ENCODE measurements around the gene GPR160. TPM values are rescaled to one million over a fixed set of nuclear protein-coding genes. Genes with fewer than 3 reads are reported as not detected.
"Not testable (repeated sequence)": the region's sequence is repeated elsewhere in the genome, so short reads cannot be mapped to it uniquely, and the experiment has no call there.

Gene GPR160
- total RNA-seq, 1 donor from 2014 or later = 1.4 TPM

- Histone ChIP-seq H3K27ac (ENCODE audit: low read depth, low read length) (no peak overlapping the region), H3K79me2 (ENCODE audit: insufficient read depth, low read length) (no peaks in the 10 kb centered on the region), H3K9ac (ENCODE audit: low read length) (no peak overlapping the region), H2AFZ (ENCODE audit: low read depth, low read length) (no peak overlapping the region), H3K9me3 (ENCODE audit: insufficient read depth, low read depth, low read length) (no peaks in the 10 kb centered on the region), H3K4me1 (ENCODE audit: insufficient read depth, low read length) (no peaks in the 10 kb centered on the region), H3K4me2 (ENCODE audit: low read length) (no peak overlapping the region), H3K36me3 (ENCODE audit: insufficient read depth, low read length) (peaks cover 15% of the 10 kb centered on the region), H3K4me3 (ENCODE audit: insufficient read depth, low read depth, low read length) (no peak overlapping the region), H3K27me3 (ENCODE audit: insufficient read depth, low read length) (no peaks in the 10 kb centered on the region), H4K20me1 (ENCODE audit: insufficient read depth, low read length) (peaks cover 3% of the 10 kb centered on the region)
- TF ChIP-seq CTCF (IDR thresholded peaks at IDR 0.05; ENCODE audit: insufficient read depth, low read depth, low read length) (no peak), EZH2 (IDR thresholded peaks at IDR 0.05; ENCODE audit: insufficient read depth, low read length) (no peak)
- FAIRE-seq = no peak
- no peaks in the 10 kb centered on the region for H3K9me3 Mint-ChIP-seq (ENCODE audit: unreplicated experiment)
- H3K36me3 Mint-ChIP-seq (ENCODE audit: low read depth, unreplicated experiment) = peaks cover 7% of the 10 kb centered on the region
- no peak overlapping the region for H3K27ac Mint-ChIP-seq (ENCODE audit: unreplicated experiment)
- H3K4me3 Mint-ChIP-seq (ENCODE audit: unreplicated experiment) = no peak overlapping the region
- H3K4me1 Mint-ChIP-seq (ENCODE audit: low read depth, unreplicated experiment) = no peaks in the 10 kb centered on the region
- no peak for DNase-seq (ENCODE audit: low read depth)
- no peaks in the 10 kb centered on the region for H3K27me3 Mint-ChIP-seq (ENCODE audit: low read depth, unreplicated experiment)
These were observed 71.2 kb downstream of the GPR160 start for GRCh38 chr3:170108955-170109354.

GRCh38 chr3:170109579-170110293, 71.9 kb downstream of the GPR160 start:
- DNase-seq (ENCODE audit: low read depth) = no peak
- Histone ChIP-seq H3K4me1 (ENCODE audit: insufficient read depth, low read length) (no peaks in the 10 kb centered on the region), H3K4me2 (ENCODE audit: low read length) (no peak overlapping the region), H3K9ac (ENCODE audit: low read length) (no peak overlapping the region), H3K4me3 (ENCODE audit: insufficient read depth, low read depth, low read length) (no peak overlapping the region), H3K27me3 (ENCODE audit: insufficient read depth, low read length) (no peaks in the 10 kb centered on the region), H2AFZ (ENCODE audit: low read depth, low read length) (no peak overlapping the region), H3K36me3 (ENCODE audit: insufficient read depth, low read length) (peaks cover 15% of the 10 kb centered on the region), H3K27ac (ENCODE audit: low read depth, low read length) (no peak overlapping the region), H4K20me1 (ENCODE audit: insufficient read depth, low read length) (peaks cover 3% of the 10 kb centered on the region), H3K79me2 (ENCODE audit: insufficient read depth, low read length) (no peaks in the 10 kb centered on the region), H3K9me3 (ENCODE audit: insufficient read depth, low read depth, low read length) (no peaks in the 10 kb centered on the region)
- H3K9me3 Mint-ChIP-seq (ENCODE audit: unreplicated experiment) = no peaks in the 10 kb centered on the region
- H3K4me3 Mint-ChIP-seq (ENCODE audit: unreplicated experiment) = no peak overlapping the region
- no peak overlapping the region for H3K27ac Mint-ChIP-seq (ENCODE audit: unreplicated experiment)
- H3K27me3 Mint-ChIP-seq (ENCODE audit: low read depth, unreplicated experiment) = no peaks in the 10 kb centered on the region
- TF ChIP-seq CTCF (IDR thresholded peaks at IDR 0.05; ENCODE audit: insufficient read depth, low read depth, low read length) (no peak), EZH2 (IDR thresholded peaks at IDR 0.05; ENCODE audit: insufficient read depth, low read length) (no peak)
- peaks cover 5% of the 10 kb centered on the region for H3K36me3 Mint-ChIP-seq (ENCODE audit: low read depth, unreplicated experiment)
- H3K4me1 Mint-ChIP-seq (ENCODE audit: low read depth, unreplicated experiment) = no peaks in the 10 kb centered on the region
- FAIRE-seq = no peak

- H3K27ac ChIP-seq (ENCODE audit: low read depth, low read length) = no peak overlapping the region
- no peak overlapping the region for H3K4me3 ChIP-seq (ENCODE audit: insufficient read depth, low read depth, low read length)
- no peaks in the 10 kb centered on the region for H3K27me3 ChIP-seq (ENCODE audit: insufficient read depth, low read length)
- H3K4me2 ChIP-seq (ENCODE audit: low read length) = no peak overlapping the region
- H3K36me3 ChIP-seq (ENCODE audit: insufficient read depth, low read length) = peaks cover 17% of the 10 kb centered on the region
- Mint-ChIP-seq H3K27me3 (ENCODE audit: low read depth, unreplicated experiment) (no peaks in the 10 kb centered on the region), H3K27ac (ENCODE audit: unreplicated experiment) (no peak overlapping the region), H3K9me3 (ENCODE audit: unreplicated experiment) (no peaks in the 10 kb centered on the region), H3K4me1 (ENCODE audit: low read depth, unreplicated experiment) (no peaks in the 10 kb centered on the region), H3K36me3 (ENCODE audit: low read depth, unreplicated experiment) (peaks cover 5% of the 10 kb centered on the region), H3K4me3 (ENCODE audit: unreplicated experiment) (no peak overlapping the region)
- no peak overlapping the region for H3K9ac ChIP-seq (ENCODE audit: low read length)
- H3K9me3 ChIP-seq (ENCODE audit: insufficient read depth, low read depth, low read length) = no peaks in the 10 kb centered on the region
- H3K4me1 ChIP-seq (ENCODE audit: insufficient read depth, low read length) = no peaks in the 10 kb centered on the region
- no peaks in the 10 kb centered on the region for H3K79me2 ChIP-seq (ENCODE audit: insufficient read depth, low read length)
- DNase-seq (ENCODE audit: low read depth) = no peak
- TF ChIP-seq EZH2 (IDR thresholded peaks at IDR 0.05; ENCODE audit: insufficient read depth, low read length) (no peak), CTCF (IDR thresholded peaks at IDR 0.05; ENCODE audit: insufficient read depth, low read depth, low read length) (no peak)
- H2AFZ ChIP-seq (ENCODE audit: low read depth, low read length) = no peak overlapping the region
- H4K20me1 ChIP-seq (ENCODE audit: insufficient read depth, low read length) = peaks cover 3% of the 10 kb centered on the region
- no peak for FAIRE-seq
These were observed 73.5 kb downstream of the GPR160 start for GRCh38 chr3:170111147-170111771.

GRCh38 chr3:170114165-170114564, 76.4 kb downstream of the GPR160 start:
- peaks cover 25% of the 10 kb centered on the region for H3K36me3 ChIP-seq (ENCODE audit: insufficient read depth, low read length)
- H3K4me3 Mint-ChIP-seq (ENCODE audit: unreplicated experiment); H2AFZ ChIP-seq (ENCODE audit: low read depth, low read length); H3K27me3 ChIP-seq (ENCODE audit: insufficient read depth, low read length); FAIRE-seq; H3K4me1 ChIP-seq (ENCODE audit: insufficient read depth, low read length); H3K4me2 ChIP-seq (ENCODE audit: low read length); H3K79me2 ChIP-seq (ENCODE audit: insufficient read depth, low read length); H3K9ac ChIP-seq (ENCODE audit: low read length); H4K20me1 ChIP-seq (ENCODE audit: insufficient read depth, low read length); H3K27ac ChIP-seq (ENCODE audit: low read depth, low read length); H3K27ac Mint-ChIP-seq (ENCODE audit: unreplicated experiment); H3K36me3 Mint-ChIP-seq (ENCODE audit: low read depth, unreplicated experiment); H3K4me1 Mint-ChIP-seq (ENCODE audit: low read depth, unreplicated experiment); H3K27me3 Mint-ChIP-seq (ENCODE audit: low read depth, unreplicated experiment); H3K4me3 ChIP-seq (ENCODE audit: insufficient read depth, low read depth, low read length); H3K9me3 Mint-ChIP-seq (ENCODE audit: unreplicated experiment); DNase-seq (ENCODE audit: low read depth); H3K9me3 ChIP-seq (ENCODE audit: insufficient read depth, low read depth, low read length): not testable (repeated sequence)

Measured in astrocyte (in vitro differentiated cells and primary cell).